Measurements from ENCODE around the gene CCDC177. TPM values are rescaled to one million over a fixed set of nuclear protein-coding genes. Genes with fewer than 3 reads are reported as not detected.

Gene CCDC177
- total and polyA plus RNA-seq, 5 donors from 2014 or later = not detected

DNA sequence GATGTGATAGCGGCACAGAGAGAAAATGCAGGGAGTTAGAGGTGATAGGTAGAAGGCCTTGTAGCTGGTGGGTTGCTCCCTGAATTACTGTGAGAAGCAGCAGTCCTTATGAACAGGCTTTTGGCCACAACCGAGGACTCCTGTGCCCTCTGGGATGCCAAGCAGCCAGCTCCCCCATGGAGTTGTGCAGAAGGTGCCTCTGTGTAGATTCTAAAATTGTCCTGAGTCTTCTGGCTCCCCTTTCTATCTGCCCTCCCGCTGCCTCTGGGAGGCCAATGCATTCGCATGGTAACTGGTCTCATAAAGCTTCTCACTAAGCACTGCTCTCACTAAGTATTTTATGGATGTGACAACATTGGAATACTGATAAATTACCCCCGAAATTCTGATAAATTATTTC is 20.7 kb upstream of the CCDC177 start:
- Histone ChIP-seq H3K27me3 (ENCODE audit: control insufficient read depth, insufficient read depth, low read length) (no peaks in the 10 kb centered on the region), H3K9me3 (ENCODE audit: control insufficient read depth in 2 of 2, low read length in 2 of 2) (no peaks in the 10 kb centered on the region), H3K4me1 (ENCODE audit: control insufficient read depth, insufficient read depth, low read length, poor library complexity, severe bottlenecking) (no peaks in the 10 kb centered on the region), H3K36me3 (ENCODE audit: control insufficient read depth, insufficient read depth, low read length) (no peaks in the 10 kb centered on the region), H3K27ac (ENCODE audit: insufficient read depth, low read length, poor library complexity, severe bottlenecking) (no peak overlapping the region), H3K4me3 (ENCODE audit: low read depth, low read length) (no peak overlapping the region)
- H3K4me3 Mint-ChIP-seq = no peak overlapping the region
- peaks cover 9% of the 10 kb centered on the region for H3K27me3 Mint-ChIP-seq
- ATAC-seq (ENCODE audit: low read depth in 2 of 2) = no peak
- DNase-seq = no peak
- no peaks in the 10 kb centered on the region for H3K4me1 Mint-ChIP-seq
- no peaks in the 10 kb centered on the region for H3K36me3 Mint-ChIP-seq
- H3K27ac Mint-ChIP-seq = no peak overlapping the region
- H3K9me3 Mint-ChIP-seq = no peaks in the 10 kb centered on the region

GRCh38 chr14:69594846-69595245 is 20.2 kb upstream of the CCDC177 start:
- no peak overlapping the region for H3K27ac Mint-ChIP-seq
- H3K4me3 Mint-ChIP-seq = no peak overlapping the region
- peaks cover 9% of the 10 kb centered on the region for H3K27me3 Mint-ChIP-seq
- no peak for ATAC-seq (ENCODE audit: low read depth in 2 of 2)
- no peaks in the 10 kb centered on the region for H3K4me1 ChIP-seq (ENCODE audit: control insufficient read depth, insufficient read depth, low read length, poor library complexity, severe bottlenecking)
- no peak for DNase-seq
- no peaks in the 10 kb centered on the region for H3K9me3 Mint-ChIP-seq
- no peaks in the 10 kb centered on the region for H3K4me1 Mint-ChIP-seq
- H3K36me3 Mint-ChIP-seq = no peaks in the 10 kb centered on the region
- no peak overlapping the region for H3K4me3 ChIP-seq (ENCODE audit: low read depth, low read length)
- H3K9me3 ChIP-seq (ENCODE audit: control insufficient read depth in 2 of 2, low read length in 2 of 2) = no peaks in the 10 kb centered on the region
- H3K27ac ChIP-seq (ENCODE audit: insufficient read depth, low read length, poor library complexity, severe bottlenecking) = no peak overlapping the region
- H3K27me3 ChIP-seq (ENCODE audit: control insufficient read depth, insufficient read depth, low read length) = no peaks in the 10 kb centered on the region
- H3K36me3 ChIP-seq (ENCODE audit: control insufficient read depth, insufficient read depth, low read length) = no peaks in the 10 kb centered on the region

DNA sequence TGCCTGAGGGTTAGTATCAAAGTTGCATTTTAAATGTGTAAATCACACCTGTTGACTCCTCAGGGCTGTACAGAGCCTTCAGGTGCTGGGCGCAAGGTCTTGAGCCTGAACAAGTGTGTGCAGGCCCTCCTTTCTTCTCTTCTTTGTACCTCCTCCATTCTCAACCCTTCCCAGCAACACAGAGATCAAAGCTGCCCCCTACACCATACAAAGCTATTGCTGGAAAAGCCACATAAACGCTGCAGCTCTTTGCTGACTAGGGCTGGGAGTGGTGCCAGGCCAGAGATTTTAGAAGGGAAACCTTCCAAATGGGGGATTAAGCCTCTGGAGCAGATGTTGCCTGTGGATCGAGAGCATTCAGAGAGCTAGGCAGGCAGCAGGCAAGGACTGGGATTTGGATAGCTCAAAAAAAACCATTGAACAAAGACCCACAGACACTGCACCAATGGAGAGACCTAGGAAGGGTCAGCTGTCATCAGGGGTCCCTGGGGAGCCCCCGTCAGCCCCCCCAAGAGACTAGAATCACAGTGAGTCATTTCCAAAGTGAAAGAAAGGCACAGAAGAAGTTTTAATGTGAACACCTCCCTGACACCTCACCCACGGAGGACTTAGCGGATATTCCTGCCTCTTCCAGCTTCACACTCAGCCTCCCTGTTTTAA is 18.5 kb upstream of the CCDC177 start:
- Mint-ChIP-seq H3K27me3 (peaks cover 9% of the 10 kb centered on the region), H3K36me3 (no peaks in the 10 kb centered on the region), H3K4me3 (no peak overlapping the region), H3K9me3 (no peaks in the 10 kb centered on the region), H3K27ac (no peak overlapping the region), H3K4me1 (peaks cover 0 to 4% (median 0%) of the 10 kb centered on the region in 4 donors)
- Histone ChIP-seq H3K36me3 (ENCODE audit: control insufficient read depth, insufficient read depth, low read length) (no peaks in the 10 kb centered on the region), H3K4me3 (ENCODE audit: low read depth, low read length) (no peak overlapping the region), H3K27me3 (ENCODE audit: control insufficient read depth, insufficient read depth, low read length) (no peaks in the 10 kb centered on the region), H3K27ac (ENCODE audit: insufficient read depth, low read length, poor library complexity, severe bottlenecking) (no peak overlapping the region), H3K4me1 (ENCODE audit: control insufficient read depth, insufficient read depth, low read length, poor library complexity, severe bottlenecking) (no peaks in the 10 kb centered on the region), H3K9me3 (ENCODE audit: control insufficient read depth in 2 of 2, low read length in 2 of 2) (no peaks in the 10 kb centered on the region)
- ATAC-seq (ENCODE audit: low read depth in 2 of 2) (no peak), DNase-seq (no peak)

GRCh38 chr14:69591317-69591716 is 16.6 kb upstream of the CCDC177 start:
- Mint-ChIP-seq H3K4me3 (no peak overlapping the region), H3K27ac (no peak overlapping the region)

GRCh38 chr14:69587389-69587788 is 12.7 kb upstream of the CCDC177 start:
- Histone ChIP-seq H3K4me1 (ENCODE audit: control insufficient read depth, insufficient read depth, low read length, poor library complexity, severe bottlenecking) (no peaks in the 10 kb centered on the region), H3K9me3 (ENCODE audit: control insufficient read depth in 2 of 2, low read length in 2 of 2) (no peaks in the 10 kb centered on the region), H3K36me3 (ENCODE audit: control insufficient read depth, insufficient read depth, low read length) (no peaks in the 10 kb centered on the region), H3K4me3 (ENCODE audit: low read depth, low read length) (no peak overlapping the region), H3K27me3 (ENCODE audit: control insufficient read depth, insufficient read depth, low read length) (no peaks in the 10 kb centered on the region), H3K27ac (ENCODE audit: insufficient read depth, low read length, poor library complexity, severe bottlenecking) (no peak overlapping the region)
- Mint-ChIP-seq H3K36me3 (no peaks in the 10 kb centered on the region), H3K27ac (peak overlapping the region in 2 of 3 donors; percentile 17 to 34), H3K9me3 (no peaks in the 10 kb centered on the region), H3K4me1 (peaks cover 0 to 4% (median under 1%) of the 10 kb centered on the region in 4 donors), H3K4me3 (no peak overlapping the region), H3K27me3 (peaks cover 14% of the 10 kb centered on the region)
- DNase-seq = no peak
- no peak for ATAC-seq (ENCODE audit: low read depth in 2 of 2)

More at GRCh38 chr14:69591317-69591716, 16.6 kb upstream of the CCDC177 start:
- Mint-ChIP-seq H3K36me3 (no peaks in the 10 kb centered on the region), H3K27me3 (peaks cover 9% of the 10 kb centered on the region), H3K9me3 (no peaks in the 10 kb centered on the region), H3K4me1 (peaks cover 0 to 4% (median 0%) of the 10 kb centered on the region in 4 donors)
- Histone ChIP-seq H3K27me3 (ENCODE audit: control insufficient read depth, insufficient read depth, low read length) (no peaks in the 10 kb centered on the region), H3K27ac (ENCODE audit: insufficient read depth, low read length, poor library complexity, severe bottlenecking) (no peak overlapping the region), H3K4me1 (ENCODE audit: control insufficient read depth, insufficient read depth, low read length, poor library complexity, severe bottlenecking) (no peaks in the 10 kb centered on the region), H3K9me3 (ENCODE audit: control insufficient read depth in 2 of 2, low read length in 2 of 2) (no peaks in the 10 kb centered on the region), H3K4me3 (ENCODE audit: low read depth, low read length) (no peak overlapping the region), H3K36me3 (ENCODE audit: control insufficient read depth, insufficient read depth, low read length) (no peaks in the 10 kb centered on the region)
- DNase-seq (no peak), ATAC-seq (ENCODE audit: low read depth in 2 of 2) (no peak)

DNA sequence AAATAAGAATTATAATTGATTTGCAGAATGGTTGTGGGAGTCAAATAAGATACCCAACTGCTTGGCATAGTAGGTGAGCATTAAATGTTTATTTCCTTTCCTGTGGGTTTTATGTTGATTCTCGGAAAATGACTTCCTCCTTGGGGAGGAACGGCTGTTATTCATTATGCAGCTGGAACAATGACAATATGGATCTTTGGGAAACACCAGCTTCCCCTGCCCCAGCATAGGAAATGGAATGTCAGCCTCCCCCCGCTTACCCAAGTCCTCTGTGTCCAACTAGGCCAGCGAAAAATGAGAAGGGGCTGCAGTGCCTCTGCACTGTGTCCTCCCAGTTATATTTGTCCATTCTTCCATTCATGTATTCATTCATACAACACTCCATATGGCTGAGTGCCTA is 11.7 kb upstream of the CCDC177 start:
- Mint-ChIP-seq H3K4me3 (no peak overlapping the region), H3K36me3 (no peaks in the 10 kb centered on the region), H3K4me1 (peaks cover 0 to 4% (median under 1%) of the 10 kb centered on the region in 4 donors), H3K27ac (no peak overlapping the region), H3K9me3 (no peaks in the 10 kb centered on the region), H3K27me3 (peaks cover 14% of the 10 kb centered on the region)
- H3K4me1 ChIP-seq (ENCODE audit: control insufficient read depth, insufficient read depth, low read length, poor library complexity, severe bottlenecking) = no peaks in the 10 kb centered on the region
- H3K27ac ChIP-seq (ENCODE audit: insufficient read depth, low read length, poor library complexity, severe bottlenecking) = no peak overlapping the region
- H3K4me3 ChIP-seq (ENCODE audit: low read depth, low read length) = no peak overlapping the region
- no peak for ATAC-seq (ENCODE audit: low read depth in 2 of 2)
- no peak for DNase-seq
- H3K27me3 ChIP-seq (ENCODE audit: control insufficient read depth, insufficient read depth, low read length) = no peaks in the 10 kb centered on the region
- H3K36me3 ChIP-seq (ENCODE audit: control insufficient read depth, insufficient read depth, low read length) = no peaks in the 10 kb centered on the region
- no peaks in the 10 kb centered on the region for H3K9me3 ChIP-seq (ENCODE audit: control insufficient read depth in 2 of 2, low read length in 2 of 2)

GRCh38 chr14:69584389-69584788 is 9.7 kb upstream of the CCDC177 start:
- peaks cover 21% of the 10 kb centered on the region for H3K27me3 Mint-ChIP-seq
- H3K4me1 Mint-ChIP-seq = peaks cover 0 to 2% (median under 1%) of the 10 kb centered on the region in 4 donors
- no peaks in the 10 kb centered on the region for H3K36me3 ChIP-seq (ENCODE audit: control insufficient read depth, insufficient read depth, low read length)
- H3K27ac ChIP-seq (ENCODE audit: insufficient read depth, low read length, poor library complexity, severe bottlenecking) = no peak overlapping the region
- H3K36me3 Mint-ChIP-seq = no peaks in the 10 kb centered on the region
- H3K4me3 Mint-ChIP-seq = no peak overlapping the region
- DNase-seq (no peak), ATAC-seq (ENCODE audit: low read depth in 2 of 2) (no peak)
- no peaks in the 10 kb centered on the region for H3K4me1 ChIP-seq (ENCODE audit: control insufficient read depth, insufficient read depth, low read length, poor library complexity, severe bottlenecking)
- H3K4me3 ChIP-seq (ENCODE audit: low read depth, low read length) = no peak overlapping the region
- no peaks in the 10 kb centered on the region for H3K27me3 ChIP-seq (ENCODE audit: control insufficient read depth, insufficient read depth, low read length)
- no peak overlapping the region for H3K27ac Mint-ChIP-seq
- H3K9me3 ChIP-seq (ENCODE audit: control insufficient read depth in 2 of 2, low read length in 2 of 2) = no peaks in the 10 kb centered on the region
- no peaks in the 10 kb centered on the region for H3K9me3 Mint-ChIP-seq

- no peak overlapping the region for H3K4me3 Mint-ChIP-seq
- no peak for ATAC-seq (ENCODE audit: low read depth in 2 of 2)
- H3K36me3 ChIP-seq (ENCODE audit: control insufficient read depth, insufficient read depth, low read length) = no peaks in the 10 kb centered on the region
- H3K27me3 ChIP-seq (ENCODE audit: control insufficient read depth, insufficient read depth, low read length) = no peaks in the 10 kb centered on the region
- H3K4me1 ChIP-seq (ENCODE audit: control insufficient read depth, insufficient read depth, low read length, poor library complexity, severe bottlenecking) = no peaks in the 10 kb centered on the region
- H3K27ac Mint-ChIP-seq = no peak overlapping the region
- no peak overlapping the region for H3K4me3 ChIP-seq (ENCODE audit: low read depth, low read length)
- H3K9me3 Mint-ChIP-seq = no peaks in the 10 kb centered on the region
- no peaks in the 10 kb centered on the region for H3K36me3 Mint-ChIP-seq
- H3K9me3 ChIP-seq (ENCODE audit: control insufficient read depth in 2 of 2, low read length in 2 of 2) = no peaks in the 10 kb centered on the region
- H3K27ac ChIP-seq (ENCODE audit: insufficient read depth, low read length, poor library complexity, severe bottlenecking) = no peak overlapping the region
- DNase-seq = no peak
- H3K4me1 Mint-ChIP-seq = peaks cover 0 to 2% (median 0%) of the 10 kb centered on the region in 4 donors
- H3K27me3 Mint-ChIP-seq = peaks cover 27% of the 10 kb centered on the region
Measured at GRCh38 chr14:69582829-69583228, 8.2 kb upstream of the CCDC177 start.

All from CD4-positive, CD25-positive, alpha-beta regulatory T cell (primary cell).